Measurements from ENCODE around the gene PCP4L1.
"Not testable (repeated sequence)": the region's sequence is repeated elsewhere in the genome, so short reads cannot be mapped to it uniquely, and the experiment has no call there.

Gene PCP4L1

DNA sequence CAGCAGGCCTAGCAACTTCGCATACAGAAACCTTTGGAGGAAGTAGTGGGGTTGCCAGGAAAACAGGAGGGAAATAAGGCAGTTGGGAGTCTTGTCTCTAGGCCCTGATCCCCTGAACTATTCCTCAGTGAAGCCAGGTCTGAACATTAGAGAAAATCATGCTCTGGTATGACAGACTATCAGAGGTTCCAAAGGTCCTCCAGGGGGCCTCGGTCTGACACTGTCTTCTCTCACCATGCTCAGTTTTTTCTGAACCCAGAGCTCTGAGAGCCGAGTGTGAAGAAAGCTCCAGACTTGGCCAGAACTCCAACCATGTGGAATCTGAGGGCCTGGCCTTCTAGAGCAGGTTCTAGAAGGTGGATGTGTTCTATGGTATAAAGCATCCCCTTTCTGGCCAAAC is 28.6 kb upstream of the PCP4L1 start:
- no peak for DNase-seq

DNA sequence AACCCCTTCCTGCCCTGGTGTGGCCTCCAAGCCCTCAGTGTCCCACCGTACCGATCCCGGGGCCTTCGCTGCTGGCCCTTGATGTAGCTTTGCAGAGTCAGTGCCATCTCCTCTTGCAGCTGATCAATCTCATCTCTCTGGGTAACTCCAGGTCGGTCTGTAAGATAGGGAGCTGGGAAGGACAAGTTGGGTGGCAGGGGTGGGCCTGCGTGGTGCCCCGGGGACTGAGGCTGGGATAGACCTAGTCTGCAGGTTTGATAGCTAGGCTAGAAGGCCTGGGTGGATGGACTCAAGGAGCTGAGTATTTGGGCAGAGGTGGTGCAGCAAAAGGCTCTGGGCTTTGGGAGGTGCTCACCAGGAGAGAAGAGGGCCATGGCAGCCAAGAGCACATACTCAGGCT is 27.8 kb upstream of the PCP4L1 start:
- DNase-seq = no peak

DNA sequence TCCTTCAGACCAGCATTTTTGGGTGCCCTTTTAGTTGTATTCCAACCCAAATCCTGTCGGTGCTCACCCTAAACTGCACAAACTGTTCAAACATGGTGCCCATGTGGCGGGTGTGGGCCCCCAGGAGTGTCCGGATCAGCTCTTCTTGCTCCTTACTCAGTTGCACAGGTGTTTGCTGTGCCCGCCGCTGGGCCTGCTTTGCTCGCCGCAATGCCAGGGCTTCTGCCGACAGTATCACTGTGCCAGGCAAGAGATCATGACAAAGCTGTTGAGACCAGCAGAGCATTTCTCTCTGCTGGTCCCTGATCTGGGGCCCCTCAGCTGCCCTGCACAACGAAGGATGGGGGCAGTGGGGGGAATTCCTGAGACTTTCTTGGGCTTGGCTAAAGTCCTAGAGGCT is 25.4 kb upstream of the PCP4L1 start:
- DNase-seq = no peak

DNA sequence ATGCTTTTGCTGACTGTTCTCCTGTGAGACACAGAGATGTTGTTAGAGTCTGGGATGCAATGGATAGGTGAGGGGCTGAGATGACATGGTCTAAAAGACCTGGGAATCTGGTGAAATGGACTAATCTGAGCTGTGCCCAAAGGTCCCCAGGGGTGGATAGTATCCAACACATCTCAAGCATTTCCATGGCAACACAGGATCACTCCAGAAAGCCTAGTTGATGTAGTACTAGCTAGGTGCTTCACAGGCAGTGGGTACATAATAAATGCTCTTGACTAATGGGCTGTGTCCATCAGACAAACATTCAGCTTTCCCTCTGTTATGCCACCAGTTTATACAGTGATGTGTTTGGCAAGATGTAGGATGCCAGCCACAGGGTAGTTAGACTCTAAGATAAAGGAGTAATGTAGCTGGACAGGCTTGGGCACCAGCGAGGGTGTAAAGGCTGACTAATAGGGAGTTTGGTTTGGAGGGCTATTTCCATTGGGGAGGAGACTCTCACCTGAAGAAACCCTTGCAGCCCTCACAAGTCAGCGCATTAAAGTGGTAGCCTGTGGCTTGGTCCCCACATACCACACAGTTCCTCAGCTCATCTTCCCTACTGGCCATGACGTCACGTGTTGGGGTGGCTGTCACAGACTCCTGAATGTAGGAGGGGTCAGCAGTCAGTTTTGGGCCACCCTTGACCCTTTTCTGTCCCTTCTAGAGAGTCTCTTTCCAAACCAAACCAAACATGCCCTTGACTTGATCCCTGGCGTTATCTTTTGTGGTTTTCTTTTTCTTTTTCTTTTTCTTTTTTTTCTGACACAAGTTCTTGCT is 22.4 kb upstream of the PCP4L1 start:
- no peak for DNase-seq

DNA sequence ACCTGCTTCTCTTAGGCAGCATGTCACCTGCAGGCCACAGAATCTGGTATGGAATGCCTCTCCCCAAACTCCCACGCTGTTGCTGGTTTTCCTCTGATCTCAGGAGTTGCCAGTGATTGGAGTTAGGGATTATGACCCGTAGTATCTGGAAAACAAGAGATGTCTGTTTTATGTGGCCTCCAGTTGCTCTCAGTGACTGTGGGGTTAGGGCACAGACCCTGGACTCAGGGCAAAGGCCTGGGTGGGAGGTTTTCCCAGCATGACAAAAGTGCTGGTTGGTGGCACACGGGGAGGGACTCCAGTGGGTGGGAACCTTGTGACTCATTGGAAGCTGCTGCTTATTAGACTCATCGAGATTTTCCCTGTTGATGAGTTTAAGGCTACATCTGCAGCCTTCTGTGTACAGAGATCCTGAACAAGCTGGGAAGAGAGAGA is 20.5 kb upstream of the PCP4L1 start, which contains the start of gene NR1I3:
TSS of gene NR1I3 (minus strand) at position 165 of the 435 bp plus-strand sequence. CDS start 1,638 bp downstream, outside the sequence.
- no peak for DNase-seq

DNA sequence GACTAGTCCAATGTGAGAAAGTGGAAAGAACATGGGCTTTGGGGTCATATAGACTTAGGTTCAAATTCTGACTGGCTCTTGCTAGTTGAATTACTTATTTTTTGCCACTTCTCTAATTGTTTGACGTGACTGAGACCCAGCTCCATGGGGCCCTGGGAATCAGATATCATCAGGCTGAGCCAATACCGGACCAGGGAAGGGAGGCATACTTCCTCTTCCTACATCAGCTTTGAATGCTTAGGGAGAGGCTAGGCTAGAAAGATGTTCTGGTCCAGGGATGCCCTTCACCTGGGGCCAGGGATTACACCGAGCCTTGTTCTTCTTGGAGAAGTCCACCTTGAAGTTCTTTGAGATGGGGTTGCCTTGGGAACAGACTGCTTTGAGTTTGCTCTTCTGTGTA is 16.9 kb upstream of the PCP4L1 start:
- DNase-seq = no peak

GRCh38 chr1:161242313-161242712 is 16.2 kb upstream of the PCP4L1 start:
- no peak for DNase-seq

DNA sequence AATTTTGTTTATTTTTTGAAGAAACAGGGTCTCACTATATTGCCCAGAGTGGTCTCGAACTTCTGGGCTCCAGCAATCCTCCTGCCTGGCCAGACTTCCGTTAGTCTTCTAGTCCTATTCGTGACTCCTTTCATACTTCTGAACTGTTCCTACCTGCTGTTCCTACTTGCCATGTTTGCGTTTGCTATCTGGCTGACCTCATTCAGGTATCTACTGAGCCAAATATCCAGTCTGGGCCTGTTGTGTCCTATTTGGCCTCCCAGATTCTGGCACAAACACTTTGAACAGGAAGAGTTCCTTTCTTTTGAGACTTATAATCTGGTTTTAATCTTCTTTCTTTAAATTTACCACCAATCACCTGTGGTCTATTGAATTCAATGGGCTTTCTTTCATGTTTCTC is 13.7 kb upstream of the PCP4L1 start:
- no peak for DNase-seq

- DNase-seq = not testable (repeated sequence)
These were observed 8.4 kb upstream of the PCP4L1 start for GRCh38 chr1:161250100-161250499.

DNA sequence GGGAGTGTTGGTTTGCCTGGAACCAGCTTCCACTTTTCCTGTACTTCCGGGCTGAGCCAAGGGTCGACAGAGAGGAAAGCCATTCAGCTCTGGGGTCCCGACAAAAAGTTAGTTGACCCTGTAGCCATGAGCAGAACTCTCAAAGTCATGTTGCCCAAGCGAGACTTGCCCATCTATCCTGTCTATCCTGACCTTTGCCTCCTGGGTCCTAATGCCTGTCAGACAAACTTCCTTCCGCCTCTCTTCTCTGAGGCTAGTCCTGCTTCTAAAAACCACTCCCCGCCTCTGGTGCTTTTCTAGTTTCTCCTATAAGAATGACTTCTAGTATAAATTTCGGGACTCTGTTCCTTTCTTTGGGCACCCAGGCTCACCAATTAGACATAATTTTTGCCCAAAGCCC is 7.7 kb upstream of the PCP4L1 start:
- DNase-seq = no peak

- DNase-seq = no peak
These were observed 7.0 kb upstream of the PCP4L1 start for GRCh38 chr1:161251579-161251978.

GRCh38 chr1:161255302-161255701 is 3.2 kb upstream of the PCP4L1 start:
- DNase-seq = not testable (repeated sequence)

DNA sequence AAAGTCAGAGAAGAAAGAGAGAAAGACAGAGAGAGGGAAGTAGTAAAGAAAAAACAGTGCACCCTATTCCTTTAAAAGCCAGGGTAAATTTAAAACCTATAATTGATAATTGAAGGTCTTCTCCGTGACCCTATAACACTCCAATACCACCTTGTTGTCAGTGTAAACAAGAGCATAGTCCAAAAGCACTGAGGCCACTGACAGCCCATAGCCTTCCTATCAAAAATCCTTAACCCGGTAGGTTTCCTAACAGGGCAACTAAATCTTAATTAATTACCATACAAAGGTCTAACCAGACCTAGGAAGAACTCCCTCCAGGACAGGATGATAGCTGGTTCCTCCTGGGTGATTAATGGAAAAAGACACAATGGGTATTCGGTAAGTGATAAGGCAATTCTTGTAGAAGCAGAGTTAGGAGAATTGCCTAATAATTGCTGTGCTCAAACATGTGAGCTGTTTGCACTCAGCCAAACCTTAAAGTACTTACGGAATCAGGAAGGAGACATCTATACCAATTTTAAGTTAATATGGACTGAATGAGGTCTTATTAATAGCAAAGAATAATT is 2.5 kb upstream of the PCP4L1 start:
- DNase-seq = not testable (repeated sequence)

- DNase-seq = not testable (repeated sequence)
These were observed 1.4 kb upstream of the PCP4L1 start for GRCh38 chr1:161257109-161257508.

DNA sequence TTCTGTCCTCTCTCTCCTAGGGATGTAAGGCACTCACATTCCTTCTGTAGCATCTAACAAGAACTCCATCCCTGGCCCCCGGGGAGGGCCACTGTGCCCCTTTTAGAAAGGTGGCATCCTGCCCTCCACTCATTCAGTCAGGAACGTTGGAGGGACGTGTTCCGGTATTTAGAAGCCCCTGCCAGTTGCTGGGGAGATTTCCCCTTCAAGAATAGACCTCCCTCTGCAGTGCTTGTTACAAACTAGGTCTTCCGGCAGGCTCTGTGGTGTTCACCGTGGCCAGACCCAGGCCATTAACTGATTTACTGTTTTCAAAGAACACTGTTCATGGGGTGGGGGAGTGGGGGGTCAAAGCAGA is 779 bp downstream of the PCP4L1 start:
- DNase-seq = no peak

DNA sequence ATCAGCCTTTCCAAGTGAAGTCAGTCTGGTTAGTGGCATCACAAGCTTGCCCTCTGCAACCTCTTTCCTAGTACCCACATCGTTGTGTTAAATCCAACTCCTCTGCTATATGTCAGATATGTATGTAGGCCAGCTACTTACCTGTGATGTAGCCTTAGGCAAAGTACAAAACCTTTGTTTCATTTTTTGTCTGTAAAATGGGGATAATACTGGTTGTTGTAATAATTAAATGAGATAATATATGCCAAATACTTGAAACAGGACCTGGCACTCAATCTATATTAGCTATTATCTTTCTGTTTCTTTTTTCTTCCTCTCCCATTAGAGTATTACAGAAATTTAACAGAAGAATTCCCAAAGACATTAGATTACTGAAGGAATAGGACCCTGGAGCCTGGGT is 1.2 kb downstream of the PCP4L1 start:
- no peak for DNase-seq

DNA sequence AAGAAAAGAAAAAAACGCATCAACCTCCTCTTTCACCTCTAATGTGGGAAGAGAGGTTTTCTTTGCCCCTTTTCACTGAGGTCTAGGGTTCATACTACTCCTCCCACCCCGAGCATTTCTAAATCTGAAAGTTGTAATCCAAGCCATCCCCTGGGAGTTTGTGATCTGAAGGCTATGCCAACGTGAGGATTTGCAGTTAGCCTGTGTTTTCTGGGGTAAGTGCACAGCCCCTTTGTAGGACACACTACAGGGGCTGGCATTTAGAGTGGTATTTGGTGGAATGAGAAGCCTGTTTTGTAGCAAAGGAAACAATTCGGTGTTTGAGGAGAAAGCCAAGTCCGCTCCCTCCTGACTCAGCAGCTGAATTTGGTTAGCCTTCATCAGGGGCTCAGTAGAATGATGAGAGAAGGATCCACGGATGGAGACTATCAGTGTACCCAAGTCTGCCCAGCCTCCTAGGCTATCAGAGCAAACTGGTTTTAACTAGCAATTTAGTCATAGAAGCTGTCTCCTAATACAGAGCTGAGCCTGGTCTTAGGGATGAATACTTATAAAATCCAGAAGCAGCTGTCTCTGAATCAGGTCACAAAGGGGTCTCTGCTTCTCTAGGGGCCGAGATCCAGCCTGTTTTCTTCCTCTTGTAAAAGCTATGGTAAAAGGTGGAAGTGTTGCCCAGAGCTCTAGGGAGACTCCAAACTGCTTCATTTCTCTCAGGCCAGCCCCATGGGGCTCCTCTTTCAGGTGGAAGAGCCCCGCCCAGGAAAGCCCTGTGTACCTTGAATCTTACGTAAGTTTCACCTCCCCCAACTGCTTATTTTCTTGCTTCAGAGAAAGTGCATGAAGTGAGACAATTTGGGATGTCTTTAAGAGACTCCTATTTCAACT is 2.1 kb downstream of the PCP4L1 start:
- no peak for DNase-seq

DNA sequence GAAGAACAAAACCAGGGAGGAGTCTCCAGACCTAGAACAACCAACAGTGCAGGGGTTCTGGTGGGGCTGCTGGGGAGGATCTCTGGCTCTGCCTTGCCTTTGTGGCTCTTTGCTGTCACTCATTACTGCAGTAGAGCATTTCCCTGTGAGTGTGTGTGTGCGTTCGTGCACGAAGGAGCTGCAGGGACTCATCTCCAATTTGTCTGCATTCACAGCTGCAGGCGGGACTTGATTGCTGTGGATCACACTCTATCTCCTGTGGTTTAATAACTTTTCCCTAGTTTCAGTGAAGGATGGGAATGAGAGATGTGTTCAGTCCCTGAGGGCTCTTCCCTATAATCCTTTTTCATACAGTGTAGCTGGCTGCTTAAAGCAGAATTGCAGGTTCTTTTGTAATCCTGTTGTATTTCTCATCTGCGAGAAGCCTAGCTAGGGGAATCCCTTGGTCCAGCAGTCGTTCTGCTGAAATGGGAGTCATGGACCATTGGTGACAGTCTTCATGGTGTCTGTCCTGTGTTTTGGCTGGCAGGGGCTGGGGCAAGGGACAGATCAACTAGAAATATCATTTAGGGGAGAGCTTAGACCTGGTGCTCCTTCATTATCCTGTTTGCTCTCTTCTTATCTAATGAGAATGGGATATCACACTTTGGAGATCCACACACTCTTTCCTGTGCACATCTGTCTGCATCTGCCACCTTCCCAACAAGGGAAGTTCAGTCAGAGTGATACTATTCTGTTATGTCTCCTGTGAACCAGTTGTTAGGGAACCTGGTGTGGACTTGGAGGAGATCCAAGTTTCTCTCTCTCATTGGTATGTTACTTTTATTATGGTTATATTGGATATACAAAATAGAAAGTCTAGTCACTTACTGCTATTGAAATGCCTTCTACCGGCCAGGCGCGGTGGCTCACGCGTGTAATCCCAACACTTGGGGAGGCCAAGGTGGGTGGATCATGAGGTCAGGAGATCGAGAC is 3.0 kb downstream of the PCP4L1 start:
- no peak for DNase-seq

DNA sequence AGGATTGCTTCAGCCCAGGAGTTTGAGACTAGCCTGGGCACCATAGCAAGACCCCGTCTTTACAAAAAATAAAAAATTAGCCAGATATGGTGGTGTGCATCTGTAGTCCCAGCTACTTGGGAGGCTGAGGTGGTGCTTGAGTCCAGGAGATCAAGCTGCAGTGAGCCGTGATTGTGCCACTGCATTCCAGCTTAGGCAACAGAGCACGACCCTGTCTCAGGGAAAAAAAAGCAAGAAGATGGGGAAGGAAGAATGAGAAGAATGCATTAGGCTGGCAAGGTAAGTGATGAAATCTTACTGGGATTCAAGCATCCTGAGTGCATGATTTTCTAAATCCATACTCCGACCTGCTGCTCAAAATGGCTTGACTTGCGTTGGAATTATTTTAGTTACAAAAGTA is 6.8 kb downstream of the PCP4L1 start:
- DNase-seq = no peak

DNA sequence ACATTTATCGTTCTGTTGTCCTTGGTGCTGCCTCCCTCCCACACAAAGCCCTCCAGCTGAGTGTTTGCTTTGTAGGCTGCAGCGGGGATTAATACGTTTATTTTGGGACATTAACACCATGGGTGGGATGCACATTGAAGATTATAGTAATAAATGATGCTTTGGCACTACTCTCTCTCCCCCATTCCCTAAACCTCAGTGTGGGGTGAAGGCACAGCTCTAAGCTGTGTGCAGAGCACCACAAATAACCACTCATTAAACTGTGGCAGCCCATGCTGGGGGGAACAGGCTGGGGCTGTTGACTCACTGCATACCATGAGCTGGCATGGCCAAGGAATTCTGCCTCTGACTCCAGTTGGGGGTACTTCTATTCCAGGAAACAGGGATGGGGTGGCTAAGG is 7.7 kb downstream of the PCP4L1 start:
- DNase-seq = no peak

DNA sequence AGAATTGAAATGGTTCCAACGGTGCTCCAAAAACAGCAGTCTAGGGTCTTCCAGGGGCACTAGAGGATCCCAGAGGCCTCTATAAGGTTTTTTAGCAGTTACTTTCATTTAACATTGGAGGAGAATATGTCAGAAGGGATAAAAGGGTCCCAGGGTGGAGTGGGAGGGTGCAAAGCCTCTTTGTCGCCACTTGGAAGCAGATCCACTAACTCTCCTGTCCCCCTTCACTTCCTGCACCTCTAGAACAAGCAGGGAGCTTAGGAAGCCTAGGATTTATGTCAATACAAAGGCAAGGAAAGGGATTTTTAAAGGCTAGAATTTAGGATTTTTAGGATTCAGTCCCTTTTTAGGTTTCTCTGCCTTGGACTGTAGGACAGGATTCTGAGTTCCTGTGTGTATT is 8.3 kb downstream of the PCP4L1 start:
- no peak for DNase-seq

GRCh38 chr1:161267321-161267720 is 8.8 kb downstream of the PCP4L1 start:
- no peak for DNase-seq

All from NCI-H526 treated with DMSO at 0.1 percent for 48 hours (cell line).